Fibroblast of villous mesenchyme (primary cell): Measurements from ENCODE around the gene ENSA. TPM values are rescaled to one million over a fixed set of nuclear protein-coding genes. Genes with fewer than 3 reads are reported as not detected.
"Not testable (repeated sequence)": the region's sequence is repeated elsewhere in the genome, so short reads cannot be mapped to it uniquely, and the experiment has no call there.

ENCODE experiments used
- DNase-seq: peaks from one replicate; pipeline ENCODE4 v3.0.0-alpha.2; 2010; ENCODE audit warnings: low read depth
- H3K4me3 ChIP-seq: 2 replicates; pipeline ENCODE4 v1.5.1; 2011; ENCODE audit warnings: low read depth, mild to moderate bottlenecking, low read length
- CTCF ChIP-seq: IDR thresholded peaks from 2 replicates; pipeline ENCODE4 v1.5.1; 2012; ENCODE audit warnings: low read depth, mild to moderate bottlenecking, low read length; ENCODE audit not compliant: insufficient read depth
- total RNA-seq: library from RNA; depleted of rRNA; stranded (reverse); fragments of >200 nt; gene quantifications from 2 replicates; pipeline ENCODE4 v1.2.3, GENCODE V29; 2012

ENSA gene
- total RNA-seq, 1 donor: 78.6 TPM

GRCh38 chr1:150606463-150607142 is 22.8 kb downstream of the ENSA start:
- no peak for DNase-seq
- no peak overlapping the region for H3K4me3 ChIP-seq
- no peak for TF ChIP-seq CTCF

- DNase-seq, H3K4me3 ChIP-seq: not testable (repeated sequence)
Observed at GRCh38 chr1:150605451-150605731, 24.0 kb downstream of the ENSA start.

DNA sequence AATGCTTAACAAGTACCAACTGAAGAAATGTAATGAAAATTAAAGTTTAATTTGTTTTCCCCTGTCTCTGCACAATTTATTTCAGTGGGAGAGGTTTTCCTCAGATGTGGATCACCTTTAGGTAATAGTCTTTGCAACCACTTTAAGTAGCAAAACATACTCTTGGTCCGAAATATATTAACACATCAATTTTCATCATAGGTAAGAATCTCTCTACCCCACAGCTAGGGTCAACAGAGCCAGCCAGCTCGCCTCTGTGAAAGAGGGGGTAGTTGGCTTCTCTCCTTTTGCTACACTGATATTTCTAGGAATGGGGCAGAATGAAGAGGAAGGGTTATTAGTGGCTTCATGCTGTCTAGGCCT is 25.2 kb downstream of the ENSA start:
- no peak for DNase-seq
- no peak for TF ChIP-seq CTCF
- H3K4me3 ChIP-seq: no peak overlapping the region

DNA sequence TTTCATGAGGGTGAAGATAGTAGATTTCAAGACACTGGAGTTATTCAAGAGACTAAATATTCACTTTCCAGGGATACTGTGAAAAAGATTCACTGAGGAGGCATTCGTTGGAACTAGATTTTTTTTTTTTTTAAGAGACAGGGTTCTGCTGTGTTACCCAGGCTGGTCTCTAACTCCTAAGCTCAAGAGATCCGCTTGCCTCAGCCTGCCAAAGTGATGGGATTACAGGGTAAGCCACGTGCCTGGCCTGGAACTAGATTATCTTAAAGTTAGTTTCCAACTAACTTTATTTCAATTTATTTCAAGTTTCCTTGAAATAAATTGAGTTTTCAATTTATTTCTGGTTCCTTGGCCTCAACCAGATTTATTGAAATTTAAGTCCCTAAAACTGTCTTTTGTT is 25.7 kb downstream of the ENSA start:
- DNase-seq: no peak
- no peak overlapping the region for H3K4me3 ChIP-seq
- no peak for TF ChIP-seq CTCF

GRCh38 chr1:150602372-150602771 is 27.0 kb downstream of the ENSA start:
- not testable (repeated sequence) for DNase-seq, H3K4me3 ChIP-seq

DNA sequence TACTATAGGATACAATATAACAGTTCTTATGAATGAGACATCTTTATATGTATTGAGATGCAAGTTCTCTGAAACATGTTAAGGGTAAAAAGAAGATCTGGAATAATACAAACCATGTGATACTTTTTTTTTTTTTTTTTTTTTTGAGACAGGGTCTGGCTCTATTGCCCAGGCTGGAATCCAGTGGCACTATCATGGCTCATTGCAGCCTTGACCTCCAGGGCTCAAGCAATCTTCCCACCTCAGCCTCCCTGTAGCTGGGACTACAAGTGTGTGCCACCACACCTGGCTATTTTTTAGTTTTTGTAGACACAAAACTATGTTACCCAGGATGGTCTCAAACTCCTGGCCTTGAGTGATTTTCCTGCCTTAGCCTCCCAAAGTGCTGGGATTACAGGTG is 27.9 kb downstream of the ENSA start:
- TF ChIP-seq CTCF: no peak
- no peak overlapping the region for H3K4me3 ChIP-seq
- no peak for DNase-seq

DNA sequence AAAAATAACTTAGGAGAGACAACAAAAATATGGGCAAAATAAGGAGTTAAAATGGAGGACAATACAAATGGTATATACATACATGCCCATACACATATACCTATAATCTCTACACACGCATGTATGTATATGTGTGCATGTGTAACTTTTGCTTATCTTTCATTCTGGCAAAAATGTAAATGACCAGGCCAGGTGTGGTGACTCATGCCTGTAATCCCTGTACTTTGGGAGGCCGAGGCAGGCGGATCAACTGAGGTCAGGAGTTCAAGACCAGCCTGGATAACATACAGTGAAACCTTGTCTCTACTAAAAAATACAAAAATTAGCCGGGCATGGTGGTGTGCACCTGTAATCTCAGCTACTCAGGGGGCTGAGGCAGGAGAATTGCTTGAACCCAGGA is 31.1 kb downstream of the ENSA start:
- DNase-seq, H3K4me3 ChIP-seq: not testable (repeated sequence)

DNA sequence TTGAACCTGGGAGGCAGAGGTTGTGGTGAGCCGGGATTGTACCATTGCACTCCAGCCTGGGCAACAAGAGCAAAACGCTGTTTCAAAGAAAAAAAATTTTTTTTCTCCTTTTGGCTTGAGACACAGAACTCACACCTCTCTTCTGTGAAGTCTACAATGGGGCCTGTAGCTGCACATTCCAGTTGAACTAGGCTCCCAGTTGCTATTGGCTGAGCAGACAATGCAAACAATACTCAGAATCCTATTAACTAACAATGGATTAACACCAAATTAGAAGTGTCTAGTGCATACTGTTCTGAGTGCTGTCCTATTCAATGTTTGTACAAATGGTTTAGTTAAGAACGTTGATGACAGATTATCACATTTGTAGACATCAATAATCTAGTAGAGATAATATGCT is 32.4 kb downstream of the ENSA start:
- TF ChIP-seq CTCF: no peak
- no peak overlapping the region for H3K4me3 ChIP-seq
- DNase-seq: no peak
